HepG2 (cell line): ENCODE data around the gene CAMSAP2. TPM values are rescaled to one million over a fixed set of nuclear protein-coding genes. Genes with fewer than 3 reads are reported as not detected.

Source experiments
- ATAC-seq: fragments of 200-7000 bp; cut with Tn5 transposase; 3 replicates; pipeline ENCODE4 v1.9.1; 2020; ENCODE audit warnings: mild to moderate bottlenecking, moderate library complexity
- BruUV-seq: library from RNA; stranded (reverse); fragments of 400-500 nt; replicated peaks from 2 replicates; lab custom pipeline; 2021; lab: Mats Ljungman, UMichigan
- CTCF ChIA-PET: fragments of 300-600 bp; formaldehyde crosslinking; extraction: SDS; loops from one replicate; lab custom pipeline; 2021; ENCODE audit warnings: low total read pairs, inconsistent platforms, low intra/inter-chr PET ratio; lab: Yijun Ruan, JAX
- POLR2A ChIA-PET: fragments of 350-600 bp; sonication (Branson Sonifier 250); formaldehyde crosslinking; loops from one replicate; lab custom pipeline; 2020; ENCODE audit warnings: antibody characterized with exemption, inconsistent platforms; lab: Yijun Ruan, JAX
- DNase-seq: peaks from one replicate; pipeline ENCODE4 v3.0.0-alpha.2; 2015; ENCODE audit warnings: low spot score
- FAIRE-seq: peaks from 3 replicates; lab custom pipeline; 2011; peaks lifted over from hg19 to GRCh38; lab: Jason Lieb, UNC
- H2AFZ ChIP-seq: one replicate; pipeline ENCODE4 v1.6.1; 2011; ENCODE audit warnings: low read length, inconsistent platforms
- H3K27ac ChIP-seq: fragments of 300-600 bp; 3 replicates; pipeline ENCODE4 v1.8.0; 2011; ENCODE audit warnings: mixed run types, mild to moderate bottlenecking, mixed read lengths, low read length, inconsistent platforms; ENCODE audit not compliant: insufficient read depth; ENCODE audit errors: extremely low read length
- H3K27me3 ChIP-seq, 2 experiments: fragments of 200-600 bp in 1 of 2; 2 replicates in 1 of 2; 3 replicates in 1 of 2; pipeline versions ENCODE4 v1.6.0 to v1.8.0; 2011; ENCODE audit warnings: low read length in 2 of 2, mild to moderate bottlenecking in 2 of 2, moderate library complexity in 2 of 2, inconsistent platforms in 1 of 2; ENCODE audit not compliant: insufficient read depth in 2 of 2, control insufficient read depth in 1 of 2
- H3K36me3 ChIP-seq, 2 experiments: fragments of 200-600 bp in 1 of 2; replicated peaks in 1 of 2; 2 replicates in 1 of 2; 3 replicates in 1 of 2; pipeline versions ENCODE4 v1.5.1 to v1.8.0; 2011; ENCODE audit warnings: low read length in 2 of 2, inconsistent platforms in 1 of 2; ENCODE audit not compliant: insufficient read depth in 2 of 2, control insufficient read depth in 1 of 2
- H3K4me1 ChIP-seq: 2 replicates; pipeline ENCODE4 v1.5.1; 2012; ENCODE audit warnings: low read length, inconsistent platforms; ENCODE audit not compliant: insufficient read depth
- H3K4me2 ChIP-seq: 2 replicates; pipeline ENCODE4 v1.6.0; 2011; ENCODE audit warnings: low read depth, low read length, inconsistent platforms
- H3K4me3 ChIP-seq, 3 experiments: fragments of 200-600 bp in 1 of 3; sonication (generic), shearing (Covaris generic) in 1 of 3; replicated peaks in 1 of 3; 2 replicates each; pipeline ENCODE4 v1.5.1; 2011 to 2016; ENCODE audit warnings: low read length in 3 of 3, inconsistent platforms in 2 of 3, low read depth in 2 of 3, mild to moderate bottlenecking in 2 of 3, control low read depth in 1 of 3, mixed read lengths in 1 of 3; ENCODE audit not compliant: insufficient read depth in 1 of 3
- H3K79me2 ChIP-seq: one replicate; pipeline ENCODE4 v1.6.1; 2011; ENCODE audit warnings: low read length, inconsistent platforms; ENCODE audit not compliant: insufficient read depth
- H3K9ac ChIP-seq: 2 replicates; pipeline ENCODE4 v1.6.0; 2011; ENCODE audit warnings: mild to moderate bottlenecking, low read depth, low read length, inconsistent platforms; ENCODE audit not compliant: insufficient read depth
- H3K9me3 ChIP-seq: 2 replicates; pipeline ENCODE4 v1.5.1; 2012; ENCODE audit warnings: mild to moderate bottlenecking, low read length
- H4K20me1 ChIP-seq: 2 replicates; pipeline ENCODE4 v1.6.0; 2011; ENCODE audit warnings: inconsistent platforms, mild to moderate bottlenecking, low read length, moderate library complexity; ENCODE audit not compliant: insufficient read depth
- FOXC1 ChIP-seq: sonication (generic); formaldehyde crosslinking; IDR thresholded peaks from 2 replicates; pipeline ENCODE4 v1.8.0; 2022; ENCODE audit warnings: mild to moderate bottlenecking, missing genetic modification reagents, borderline replicate concordance
- HHEX ChIP-seq: IDR thresholded peaks from 2 replicates; pipeline ENCODE4 v1.6.1; 2016; ENCODE audit warnings: control low read depth
- HOXA5 ChIP-seq: sonication (generic); formaldehyde crosslinking; IDR thresholded peaks from 2 replicates; pipeline ENCODE4 v1.4.0; 2020; ENCODE audit warnings: missing genetic modification reagents
- KLF9 ChIP-seq: IDR thresholded peaks from 2 replicates; pipeline ENCODE4 v1.6.1; 2016; ENCODE audit warnings: low read depth
- NFIB ChIP-seq: sonication (generic); formaldehyde crosslinking; IDR thresholded peaks from 2 replicates; pipeline ENCODE4 v1.9.0; 2021; ENCODE audit warnings: missing genetic modification reagents, mild to moderate bottlenecking, borderline replicate concordance
- NKX3-1 ChIP-seq: sonication (generic); formaldehyde crosslinking; IDR thresholded peaks from 2 replicates; pipeline ENCODE4 v1.5.0; 2020; ENCODE audit warnings: missing genetic modification reagents
- NPAS2 ChIP-seq: sonication (generic); formaldehyde crosslinking; IDR thresholded peaks from 2 replicates; pipeline ENCODE4 v1.8.0; 2022; ENCODE audit warnings: mild to moderate bottlenecking, missing genetic modification reagents, borderline replicate concordance
- POLR2AphosphoS2 ChIP-seq: IDR thresholded peaks from 2 replicates; pipeline ENCODE4 v1.6.1; 2011; ENCODE audit warnings: low read depth, low read length, improper control_type of control experiment
- SAFB2 ChIP-seq: sonication (generic); formaldehyde crosslinking; IDR thresholded peaks from 2 replicates; pipeline ENCODE4 v1.5.1; 2020; ENCODE audit warnings: missing genetic modification reagents, low read depth, mild to moderate bottlenecking, borderline replicate concordance
- SP1 ChIP-seq, 2 experiments: fragments of 450-650 bp in 1 of 2; sonication (generic) in 1 of 2; formaldehyde crosslinking in 1 of 2; IDR thresholded peaks; 2 replicates each; pipeline versions ENCODE4 v1.4.0 to v1.6.1; 2016 to 2020; ENCODE audit warnings: missing genetic modification reagents in 1 of 2
- SP5 ChIP-seq: IDR thresholded peaks from 2 replicates; pipeline ENCODE4 v1.6.1; 2016; ENCODE audit warnings: low read depth, borderline replicate concordance
- ZNF224 ChIP-seq: sonication (generic); formaldehyde crosslinking; IDR thresholded peaks from 2 replicates; pipeline ENCODE4 v1.5.0; 2020; ENCODE audit warnings: mild to moderate bottlenecking, missing genetic modification reagents
- ZNF362 ChIP-seq: sonication (generic); formaldehyde crosslinking; IDR thresholded peaks from 2 replicates; pipeline ENCODE4 v1.4.0; 2020; ENCODE audit warnings: missing genetic modification reagents, mild to moderate bottlenecking, borderline replicate concordance
- ZNF598 ChIP-seq: sonication (generic); formaldehyde crosslinking; IDR thresholded peaks from 2 replicates; pipeline ENCODE4 v1.5.1; 2020; ENCODE audit warnings: mild to moderate bottlenecking, missing genetic modification reagents, borderline replicate concordance
- ZNF768 ChIP-seq: sonication (generic); formaldehyde crosslinking; IDR thresholded peaks from 2 replicates; pipeline ENCODE4 v1.4.0; 2020; ENCODE audit warnings: missing genetic modification reagents
- ZNF777 ChIP-seq: sonication (generic); formaldehyde crosslinking; IDR thresholded peaks from 2 replicates; pipeline ENCODE4 v1.4.0; 2020; ENCODE audit warnings: missing genetic modification reagents
- WGBS: methylation state at CpG from one replicate; pipeline ENCODE4 v1.1.6; 2017; ENCODE audit warnings: low lambda C conversion rate; 5-methylcytosine and 5-hydroxymethylcytosine counted together
- in situ Hi-C: cut with HindIII; loops from 2 replicates; pipeline ENCODE4 v1.10.0; 2017; ENCODE audit warnings: low pct_unique_long_range_greater_than_20kb; ENCODE audit not compliant: extremely low pct_ligation_motif_present
- intact Hi-C: fragments of 100-400 bp; cut with micrococcal nuclease; formaldehyde crosslinking; loops from one replicate; pipeline ENCODE4 v1.10.0; 2022; ENCODE audit not compliant: unreplicated experiment
- polyA plus RNA-seq, 8 experiments: library from polyadenylated mRNA; depleted of rRNA in 3 of 8; stranded (reverse) in 7 of 8; unstranded in 1 of 8; fragments of >200 nt; fragmentation: Illumina TruSeq in 4 of 8; extraction: Trizol in 4 of 8; gene quantifications; 2 replicates each; pipeline versions ENCODE4 v1.2.1 to v1.2.3, GENCODE V29; 2011 to 2016; ENCODE audit warnings: low read depth in 4 of 8, missing spikeins in 1 of 8, mixed read lengths in 1 of 8; ENCODE audit not compliant: insufficient read depth in 1 of 8
- total RNA-seq, 5 experiments: library from RNA; depleted of rRNA; stranded (reverse); fragments of >200 nt; fragmentation: Illumina TruSeq; extraction: Trizol; gene quantifications; 2 replicates each; pipeline ENCODE4 v1.2.3, GENCODE V29; 2016; ENCODE audit warnings: low read depth in 1 of 5
- TF ChIP-seq, protein P1 (sequence below): sonication (generic); formaldehyde crosslinking; IDR thresholded peaks from 2 replicates; pipeline ENCODE4 v1.4.0; 2020; ENCODE audit warnings: low read depth, mild to moderate bottlenecking, missing genetic modification reagents

Gene CAMSAP2
- total and polyA plus RNA-seq, 2 of the 13 experiments (the other 11 are each of a cell fraction or from before 2014, with no cell fraction given) = 3.4 to 8.2 TPM

GRCh38 chr1:200805719-200806118 lies 67.0 kb downstream of the CAMSAP2 start:
- no peak for TF ChIP-seq ZNF768 (CRISPR knock-in tag)
- no peak for TF ChIP-seq SAFB2 (CRISPR knock-in tag)
- no peak for TF ChIP-seq NFIB
- no peak for TF ChIP-seq KLF9
- no peak for TF ChIP-seq FOXC1 (CRISPR knock-in tag)
- TF ChIP-seq ZNF598 (CRISPR knock-in tag) = no peak
- TF ChIP-seq HOXA5 (CRISPR knock-in tag) = no peak
- TF ChIP-seq NPAS2 (CRISPR knock-in tag) = no peak
- TF ChIP-seq NKX3-1 (CRISPR knock-in tag) = no peak
- no peak for TF ChIP-seq SP1 (IDR thresholded peaks at IDR 0.05)
- no peak for TF ChIP-seq SP1 (CRISPR knock-in tag; IDR thresholded peaks at IDR 0.05)
- TF ChIP-seq, all 625 proteins: peak for 0
- H3K27me3 ChIP-seq = no peaks in the 10 kb centered on the region
- BruUV-seq = no TSS peak
- no peaks in the 10 kb centered on the region for H3K79me2 ChIP-seq
- FAIRE-seq (no peak), DNase-seq (no peak), ATAC-seq (no peak)
- no peak overlapping the region for H3K9ac ChIP-seq
- 98% methylated on average over 3 of the region's 3 CpGs for WGBS
- in situ Hi-C loops (loop anchor here (5.0 kb wide), 1 partner anchor 183 kb away; the partner anchor contains the start of gene KIF14), intact Hi-C loops (no loop called here)
- H3K4me3 ChIP-seq = no peak overlapping the region
- H2AFZ ChIP-seq = no peak overlapping the region
- no peak overlapping the region for H3K27ac ChIP-seq
- peaks cover 3 to 9% of the 10 kb centered on the region in 2 experiments; a peak in 3 of 5 replicates for H3K36me3 ChIP-seq
- no peak overlapping the region for H3K4me2 ChIP-seq
- H3K4me1 ChIP-seq = no peaks in the 10 kb centered on the region
- no peaks in the 10 kb centered on the region for H3K9me3 ChIP-seq
- H4K20me1 ChIP-seq = no peaks in the 10 kb centered on the region
- POLR2A ChIA-PET = no interaction called here
- CTCF ChIA-PET = no interaction called here

- no peak overlapping the region for H3K9ac ChIP-seq
- TF ChIP-seq ZNF362 (no peak), SP5 (CRISPR knock-in tag) (no peak), ZNF777 (CRISPR knock-in tag) (no peak), HHEX (no peak), ZNF224 (no peak), POLR2AphosphoS2 (no peak)
- TF ChIP-seq, protein P1, sequence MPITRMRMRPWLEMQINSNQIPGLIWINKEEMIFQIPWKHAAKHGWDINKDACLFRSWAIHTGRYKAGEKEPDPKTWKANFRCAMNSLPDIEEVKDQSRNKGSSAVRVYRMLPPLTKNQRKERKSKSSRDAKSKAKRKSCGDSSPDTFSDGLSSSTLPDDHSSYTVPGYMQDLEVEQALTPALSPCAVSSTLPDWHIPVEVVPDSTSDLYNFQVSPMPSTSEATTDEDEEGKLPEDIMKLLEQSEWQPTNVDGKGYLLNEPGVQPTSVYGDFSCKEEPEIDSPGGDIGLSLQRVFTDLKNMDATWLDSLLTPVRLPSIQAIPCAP = no peak
- H3K9me3 ChIP-seq = no peaks in the 10 kb centered on the region
- no peaks in the 10 kb centered on the region for H3K4me1 ChIP-seq
- DNase-seq = no peak
- ATAC-seq = no peak
- FAIRE-seq = no peak
- H3K4me2 ChIP-seq = no peak overlapping the region
- H3K27ac ChIP-seq = no peak overlapping the region
- in situ Hi-C loops = loop anchor here (5.0 kb wide), 1 partner anchor 187 kb away; the partner anchor contains the start of gene KIF14
- H2AFZ ChIP-seq = no peak overlapping the region
- no peak overlapping the region for H3K4me3 ChIP-seq
- ChIA-PET CTCF (no interaction called here), POLR2A (no interaction called here)
- intact Hi-C loops = no loop called here
- H3K27me3 ChIP-seq = no peaks in the 10 kb centered on the region
- BruUV-seq = no TSS peak
- H3K36me3 ChIP-seq = peaks cover 4 to 9% of the 10 kb centered on the region in 2 experiments; a peak in 3 of 5 replicates
- no peaks in the 10 kb centered on the region for H3K79me2 ChIP-seq
- 97% methylated on average over 2 of the region's 2 CpGs for WGBS
- no peaks in the 10 kb centered on the region for H4K20me1 ChIP-seq
Measured at GRCh38 chr1:200808846-200809245, 70.2 kb downstream of the CAMSAP2 start.
